HEK293 (cell line): ENCODE results near the gene ARF3.

Experiments
- ZNF350 ChIP-seq: fragments of 450-650 bp; formaldehyde crosslinking; IDR thresholded peaks from 2 replicates; pipeline ENCODE4 v1.5.0; 2017; ENCODE audit warnings: missing biosample characterization, mild to moderate bottlenecking, missing genetic modification characterization
- ZNF843 ChIP-seq: fragments of 450-650 bp; formaldehyde crosslinking; IDR thresholded peaks from 2 replicates; pipeline ENCODE4 v1.5.1; 2016; ENCODE audit warnings: missing biosample characterization, missing genetic modification characterization
- ZSCAN23 ChIP-seq: fragments of 450-650 bp; formaldehyde crosslinking; IDR thresholded peaks from 2 replicates; pipeline ENCODE4 v1.5.1; 2016; ENCODE audit warnings: missing biosample characterization, missing genetic modification characterization
- TF ChIP-seq, protein P1 (sequence below): fragments of 450-650 bp; formaldehyde crosslinking; IDR thresholded peaks from 2 replicates; pipeline ENCODE4 v1.5.1; 2016; ENCODE audit warnings: missing biosample characterization, missing genetic modification characterization
- TF ChIP-seq, protein P2 (sequence below): fragments of 450-650 bp; IDR thresholded peaks from 2 replicates; pipeline ENCODE4 v1.5.1; 2018; ENCODE audit warnings: missing biosample characterization, missing genetic modification characterization

DNA sequence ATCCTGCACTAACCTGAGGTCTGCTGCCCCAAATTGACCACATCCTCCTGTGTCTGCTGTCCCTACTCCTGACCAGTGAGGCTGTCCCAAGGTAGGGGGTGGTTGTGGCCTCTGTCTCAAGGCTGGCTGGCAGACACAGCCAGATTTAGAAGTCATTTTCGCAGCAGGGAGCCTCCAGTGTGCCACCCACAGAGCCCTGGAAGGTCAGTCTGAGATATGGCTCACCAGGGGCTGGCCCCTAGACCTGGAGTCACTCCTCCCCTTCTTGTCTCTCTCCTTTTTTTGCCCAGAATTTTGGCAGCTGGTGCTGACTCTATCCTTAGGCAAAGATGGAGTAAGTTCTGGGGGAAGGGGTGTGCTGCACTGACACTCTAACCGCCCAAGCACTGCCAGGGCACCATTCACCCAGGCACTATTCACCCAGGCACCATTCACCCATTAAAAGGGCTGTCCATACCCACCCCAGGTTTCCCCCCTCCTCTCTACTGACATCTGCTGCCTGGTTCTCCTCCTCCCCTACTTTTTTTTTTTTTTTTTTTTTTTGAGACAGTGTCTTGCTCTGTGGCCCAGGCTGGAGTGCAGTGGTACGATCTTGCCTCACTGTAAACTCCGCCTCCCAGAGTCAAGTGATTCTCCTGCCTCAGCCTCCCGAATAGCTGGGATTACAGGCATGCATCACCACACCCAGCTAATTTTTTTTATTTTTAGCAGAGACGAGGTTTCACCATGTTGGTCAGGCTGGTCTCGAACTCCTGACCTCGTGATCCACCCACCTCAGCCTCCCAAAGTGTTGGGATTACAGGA lies 34.2 kb upstream of the ARF3 start:
- TF ChIP-seq ZSCAN23 (tag by site-specific recombination) (no peak), ZNF843 (no peak), ZNF350 (tag by site-specific recombination) (no peak)
- TF ChIP-seq, protein P1, sequence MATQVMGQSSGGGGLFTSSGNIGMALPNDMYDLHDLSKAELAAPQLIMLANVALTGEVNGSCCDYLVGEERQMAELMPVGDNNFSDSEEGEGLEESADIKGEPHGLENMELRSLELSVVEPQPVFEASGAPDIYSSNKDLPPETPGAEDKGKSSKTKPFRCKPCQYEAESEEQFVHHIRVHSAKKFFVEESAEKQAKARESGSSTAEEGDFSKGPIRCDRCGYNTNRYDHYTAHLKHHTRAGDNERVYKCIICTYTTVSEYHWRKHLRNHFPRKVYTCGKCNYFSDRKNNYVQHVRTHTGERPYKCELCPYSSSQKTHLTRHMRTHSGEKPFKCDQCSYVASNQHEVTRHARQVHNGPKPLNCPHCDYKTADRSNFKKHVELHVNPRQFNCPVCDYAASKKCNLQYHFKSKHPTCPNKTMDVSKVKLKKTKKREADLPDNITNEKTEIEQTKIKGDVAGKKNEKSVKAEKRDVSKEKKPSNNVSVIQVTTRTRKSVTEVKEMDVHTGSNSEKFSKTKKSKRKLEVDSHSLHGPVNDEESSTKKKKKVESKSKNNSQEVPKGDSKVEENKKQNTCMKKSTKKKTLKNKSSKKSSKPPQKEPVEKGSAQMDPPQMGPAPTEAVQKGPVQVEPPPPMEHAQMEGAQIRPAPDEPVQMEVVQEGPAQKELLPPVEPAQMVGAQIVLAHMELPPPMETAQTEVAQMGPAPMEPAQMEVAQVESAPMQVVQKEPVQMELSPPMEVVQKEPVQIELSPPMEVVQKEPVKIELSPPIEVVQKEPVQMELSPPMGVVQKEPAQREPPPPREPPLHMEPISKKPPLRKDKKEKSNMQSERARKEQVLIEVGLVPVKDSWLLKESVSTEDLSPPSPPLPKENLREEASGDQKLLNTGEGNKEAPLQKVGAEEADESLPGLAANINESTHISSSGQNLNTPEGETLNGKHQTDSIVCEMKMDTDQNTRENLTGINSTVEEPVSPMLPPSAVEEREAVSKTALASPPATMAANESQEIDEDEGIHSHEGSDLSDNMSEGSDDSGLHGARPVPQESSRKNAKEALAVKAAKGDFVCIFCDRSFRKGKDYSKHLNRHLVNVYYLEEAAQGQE (tag by site-specific recombination): no peak
- TF ChIP-seq, protein P2, sequence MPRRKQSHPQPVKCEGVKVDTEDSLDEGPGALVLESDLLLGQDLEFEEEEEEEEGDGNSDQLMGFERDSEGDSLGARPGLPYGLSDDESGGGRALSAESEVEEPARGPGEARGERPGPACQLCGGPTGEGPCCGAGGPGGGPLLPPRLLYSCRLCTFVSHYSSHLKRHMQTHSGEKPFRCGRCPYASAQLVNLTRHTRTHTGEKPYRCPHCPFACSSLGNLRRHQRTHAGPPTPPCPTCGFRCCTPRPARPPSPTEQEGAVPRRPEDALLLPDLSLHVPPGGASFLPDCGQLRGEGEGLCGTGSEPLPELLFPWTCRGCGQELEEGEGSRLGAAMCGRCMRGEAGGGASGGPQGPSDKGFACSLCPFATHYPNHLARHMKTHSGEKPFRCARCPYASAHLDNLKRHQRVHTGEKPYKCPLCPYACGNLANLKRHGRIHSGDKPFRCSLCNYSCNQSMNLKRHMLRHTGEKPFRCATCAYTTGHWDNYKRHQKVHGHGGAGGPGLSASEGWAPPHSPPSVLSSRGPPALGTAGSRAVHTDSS: no peak
